HG02973 (cell line): Measurements from ENCODE around the gene TXNIP.
"Not testable (repeated sequence)": the region's sequence is repeated elsewhere in the genome, so short reads cannot be mapped to it uniquely, and the experiment has no call there.

Experiments used
- ATAC-seq: cut with Tn5 transposase; IDR thresholded peaks from one replicate; pipeline ENCODE4 v1.9.1; 2021; ENCODE audit warnings: moderate library complexity; ENCODE audit not compliant: unreplicated experiment

Gene TXNIP, protein sequence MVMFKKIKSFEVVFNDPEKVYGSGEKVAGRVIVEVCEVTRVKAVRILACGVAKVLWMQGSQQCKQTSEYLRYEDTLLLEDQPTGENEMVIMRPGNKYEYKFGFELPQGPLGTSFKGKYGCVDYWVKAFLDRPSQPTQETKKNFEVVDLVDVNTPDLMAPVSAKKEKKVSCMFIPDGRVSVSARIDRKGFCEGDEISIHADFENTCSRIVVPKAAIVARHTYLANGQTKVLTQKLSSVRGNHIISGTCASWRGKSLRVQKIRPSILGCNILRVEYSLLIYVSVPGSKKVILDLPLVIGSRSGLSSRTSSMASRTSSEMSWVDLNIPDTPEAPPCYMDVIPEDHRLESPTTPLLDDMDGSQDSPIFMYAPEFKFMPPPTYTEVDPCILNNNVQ

DNA sequence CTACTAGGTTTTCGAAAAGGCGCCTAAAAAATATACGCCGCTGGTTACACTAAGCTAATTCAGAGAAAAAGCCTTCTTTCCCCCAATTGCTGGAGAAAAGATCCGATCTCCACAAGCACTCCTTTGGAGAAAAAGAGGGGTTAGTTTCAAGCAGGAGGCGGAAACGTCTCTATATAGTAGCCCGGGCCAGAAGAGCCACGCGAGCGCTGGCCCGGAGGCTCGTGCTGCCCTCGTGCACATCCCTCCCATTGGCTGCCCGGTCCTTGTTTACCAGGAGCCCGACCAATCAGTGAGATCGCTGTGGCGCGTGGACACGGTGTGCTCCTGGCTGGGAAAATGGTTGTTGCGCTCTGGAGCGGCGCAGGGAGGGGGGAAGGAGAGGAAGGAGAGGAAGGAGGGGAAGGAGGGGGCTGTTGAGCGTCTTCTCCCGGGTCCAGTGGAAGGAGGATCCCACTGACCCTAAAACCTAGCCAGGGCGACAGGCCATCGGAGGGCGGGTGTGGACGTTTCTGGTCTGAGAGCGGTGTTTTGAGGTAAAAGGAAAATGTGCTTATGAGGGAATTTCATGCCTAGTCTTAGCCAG, at the start of gene TXNIP:
TSS of gene TXNIP (minus strand) at position 147 of the 583 bp plus-strand sequence. CDS start 313 bp downstream, outside the sequence.
- ATAC-seq, result peak; percentile 84

DNA sequence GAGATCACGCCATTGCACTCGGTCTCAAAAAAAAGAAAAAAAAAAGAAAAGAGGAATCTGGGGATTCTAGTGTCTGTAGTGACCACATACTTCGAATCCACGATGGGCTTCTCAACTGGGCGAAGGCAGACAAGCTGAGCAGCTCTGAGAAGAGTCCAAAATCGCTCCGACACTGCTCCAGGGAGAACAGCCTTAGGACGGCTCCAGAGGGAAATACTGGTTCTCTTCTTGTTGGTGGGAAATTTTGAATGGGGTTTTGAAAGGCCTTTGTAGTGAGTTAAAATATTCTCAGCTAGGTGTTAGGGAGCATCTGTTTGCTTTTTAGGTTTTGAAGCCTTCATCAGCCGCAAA, 43.4 kb upstream of the TXNIP start:
- no peak for ATAC-seq

DNA sequence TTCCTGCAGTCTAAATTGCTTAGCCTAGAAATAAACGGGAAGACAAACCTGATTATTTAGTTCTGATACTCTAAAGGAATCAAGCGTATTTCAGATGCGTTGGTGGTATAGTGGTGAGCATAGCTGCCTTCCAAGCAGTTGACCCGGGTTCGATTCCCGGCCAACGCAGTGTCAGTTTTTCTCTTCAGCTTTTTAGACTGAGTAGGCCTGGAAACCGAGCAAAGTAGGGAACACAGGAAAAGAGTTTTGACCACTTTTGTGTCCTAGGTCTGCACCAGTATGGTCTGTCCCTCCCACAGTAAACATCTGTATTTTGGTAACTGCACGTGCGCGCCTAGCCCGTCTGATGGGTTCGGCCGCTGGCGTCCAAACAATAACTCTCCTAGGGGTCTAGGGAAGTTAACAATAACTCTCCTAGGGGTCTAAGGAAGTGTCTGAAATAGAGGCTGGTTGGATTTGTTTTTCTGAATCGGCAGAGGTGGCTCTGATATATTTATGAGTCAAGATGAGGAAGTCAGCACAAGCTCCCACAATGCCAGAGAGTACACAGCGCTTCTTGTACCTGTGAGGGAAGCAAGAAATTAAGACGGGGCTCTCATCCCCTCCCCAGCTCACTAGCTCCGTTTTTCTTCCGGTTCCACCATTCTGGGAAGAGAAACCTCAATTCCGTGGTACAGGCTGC, 40.7 kb upstream of the TXNIP start:
- ATAC-seq, result no peak

DNA sequence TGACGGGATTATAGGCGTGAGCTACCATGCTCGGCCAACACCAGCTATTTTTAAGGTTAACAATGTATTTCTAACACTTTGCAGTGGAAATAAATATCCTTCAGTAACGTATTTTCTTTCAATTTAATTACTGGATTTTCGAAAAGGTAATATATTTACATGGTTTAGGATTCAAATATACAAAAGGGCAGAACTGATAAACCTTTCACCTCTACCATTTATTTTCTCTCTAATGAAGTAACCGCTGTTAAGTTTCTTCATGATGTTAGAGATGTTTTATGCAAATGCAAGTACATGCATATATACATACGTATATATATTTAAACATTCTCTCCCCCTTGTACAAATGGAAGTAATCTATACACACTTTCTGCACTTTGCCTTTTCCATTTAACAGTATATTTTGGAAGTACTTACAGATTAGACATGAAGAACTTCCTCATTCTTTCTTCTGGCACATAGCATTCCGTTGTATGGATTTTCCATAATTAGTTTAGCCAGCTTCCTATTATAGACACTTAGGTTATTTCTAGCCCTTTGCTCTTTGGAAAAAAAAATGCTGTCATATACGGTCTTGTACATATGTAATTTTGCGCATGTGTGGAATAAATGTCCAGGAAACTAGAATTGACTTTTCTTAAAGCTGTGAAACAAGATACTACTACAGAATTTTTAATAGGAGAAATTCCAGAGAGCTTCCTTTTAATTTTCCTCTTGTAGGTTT, 40.0 kb upstream of the TXNIP start:
- no peak for ATAC-seq

DNA sequence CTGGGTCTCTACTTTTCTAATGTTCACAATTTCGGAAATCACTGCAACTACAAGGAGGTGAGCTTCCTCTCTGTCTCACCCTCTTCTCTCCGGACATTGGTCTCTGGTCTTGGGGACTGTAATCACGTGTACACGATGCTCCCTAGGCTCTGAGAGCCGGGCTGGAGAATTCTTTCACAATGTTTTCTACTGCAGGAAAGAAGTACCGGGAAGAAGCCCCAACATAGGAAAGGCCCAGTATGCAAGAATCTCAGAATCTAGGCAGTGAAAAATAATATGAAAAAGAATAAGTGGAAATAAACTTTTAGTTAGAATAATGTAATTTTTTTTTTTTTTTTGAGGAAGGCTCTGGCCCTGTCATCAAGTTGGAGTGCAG, 38.7 kb upstream of the TXNIP start:
- no peak for ATAC-seq

DNA sequence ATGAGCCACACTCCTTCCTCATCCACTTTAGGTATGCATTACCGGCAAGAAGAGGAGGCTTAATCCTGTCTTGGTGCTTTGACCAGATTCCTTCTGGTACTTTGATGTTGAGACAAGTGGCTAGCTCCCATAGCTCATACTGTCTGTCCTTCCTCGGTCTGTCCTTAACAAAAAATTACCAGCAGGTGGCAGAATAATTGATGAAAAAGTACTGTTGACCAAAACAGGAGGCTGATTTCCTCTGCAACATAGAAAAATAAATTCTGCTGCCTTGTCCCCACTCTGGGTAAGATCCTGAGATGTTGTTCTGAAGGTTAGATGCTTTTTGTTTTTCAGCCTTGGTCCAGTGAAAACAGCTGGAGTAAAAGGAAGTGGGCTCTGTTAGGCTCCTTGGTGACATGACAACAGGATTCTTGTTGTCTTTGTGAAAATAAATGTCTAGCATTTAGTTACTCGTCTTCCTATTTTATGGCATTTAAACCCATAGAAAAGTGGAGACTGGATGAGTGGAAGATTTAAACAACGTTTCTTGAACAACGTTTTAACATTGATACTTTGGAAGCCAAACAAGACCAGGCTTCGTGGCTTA, 36.3 kb upstream of the TXNIP start:
- no peak for ATAC-seq

DNA sequence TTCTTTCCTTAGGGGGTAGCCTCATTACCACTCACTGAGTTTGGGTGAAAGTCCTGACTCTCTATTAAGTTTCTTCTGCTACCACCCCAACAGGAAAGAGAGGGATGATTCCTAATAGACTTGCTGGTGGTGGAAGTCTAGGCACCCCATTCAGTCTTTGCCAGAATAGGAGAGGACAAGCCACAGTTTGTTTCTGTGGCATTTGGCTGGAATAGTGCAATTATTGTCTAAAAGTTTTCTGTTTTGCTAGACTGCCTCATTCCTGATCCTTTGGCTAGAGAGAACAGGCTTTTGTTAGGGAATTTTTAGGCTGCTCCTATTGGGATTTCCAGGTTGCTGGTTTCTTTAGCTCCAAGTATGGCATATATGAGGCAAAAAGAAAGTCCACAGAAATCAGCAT, 35.1 kb upstream of the TXNIP start:
- no peak for ATAC-seq

DNA sequence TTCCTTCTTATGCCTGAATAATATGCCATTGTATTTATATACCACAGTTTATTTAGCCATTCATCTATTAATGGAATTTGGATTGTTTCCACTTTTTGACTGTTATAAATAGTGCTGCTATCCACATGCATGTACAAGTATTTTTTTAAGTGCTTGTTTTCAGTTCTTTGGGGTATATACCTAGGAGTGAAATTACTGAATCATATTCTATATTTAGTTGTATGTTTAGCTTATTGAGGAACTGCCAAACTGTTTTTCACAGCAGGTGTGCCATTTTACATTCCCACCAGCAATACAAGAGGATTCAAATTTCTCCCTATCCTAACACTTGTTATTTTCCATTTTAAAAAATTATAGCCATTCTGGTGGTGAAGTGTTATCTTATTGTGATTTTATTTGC, 32.7 kb upstream of the TXNIP start:
- ATAC-seq, result no peak

DNA sequence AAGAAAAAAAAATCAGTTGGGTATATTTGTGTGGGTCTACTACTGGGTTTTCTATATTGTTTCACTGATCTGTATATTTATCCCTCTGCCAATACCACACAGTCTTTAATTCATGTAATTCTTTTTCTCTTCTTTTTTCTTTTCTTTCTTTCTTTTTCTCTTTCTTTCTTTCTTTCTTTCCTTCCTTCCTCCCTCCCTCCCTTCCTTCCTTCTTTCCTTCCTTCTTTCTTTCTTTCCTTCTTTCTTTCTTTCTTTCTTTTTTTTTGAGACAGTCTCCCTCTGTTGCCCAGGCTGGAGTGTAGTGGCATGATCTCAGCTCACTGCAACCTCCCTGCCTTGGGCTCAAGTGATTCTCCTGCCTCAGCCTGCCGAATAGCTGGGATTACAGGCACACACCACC, 30.3 kb upstream of the TXNIP start:
- ATAC-seq, result not testable (repeated sequence)

DNA sequence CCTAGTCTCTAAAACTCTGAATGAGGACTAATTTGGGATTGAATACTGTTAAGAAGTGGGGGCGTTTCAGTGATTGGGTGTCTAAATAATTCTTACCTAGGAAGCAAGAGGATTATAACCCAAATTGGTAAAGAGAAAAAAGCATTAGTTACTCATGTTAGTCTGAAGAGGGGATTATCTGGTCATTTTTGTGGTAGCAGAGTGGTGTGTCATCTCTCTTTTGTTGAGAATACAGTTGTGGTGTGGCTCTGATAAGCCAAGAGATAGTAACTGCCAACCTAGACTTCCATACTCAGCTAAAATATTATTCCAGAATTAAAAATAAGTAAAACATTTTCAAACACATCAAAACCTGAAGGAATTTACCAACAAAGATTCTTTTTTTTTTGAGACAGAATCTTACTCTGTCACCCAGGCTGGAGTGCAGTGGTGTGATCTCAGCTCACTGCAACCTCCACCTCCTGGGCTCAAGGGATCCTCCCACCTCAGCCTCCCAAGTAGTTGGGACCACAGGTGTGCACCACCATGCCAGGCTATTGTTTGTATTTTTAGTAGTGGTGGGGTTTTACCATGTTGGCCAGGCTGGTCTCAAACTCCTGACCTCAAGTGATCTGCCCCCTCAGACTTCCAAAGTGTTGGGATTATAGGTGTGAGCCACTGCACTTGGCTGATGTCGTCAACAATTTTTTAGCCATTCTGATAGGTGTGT, 29.6 kb upstream of the TXNIP start:
- ATAC-seq, result not testable (repeated sequence)

DNA sequence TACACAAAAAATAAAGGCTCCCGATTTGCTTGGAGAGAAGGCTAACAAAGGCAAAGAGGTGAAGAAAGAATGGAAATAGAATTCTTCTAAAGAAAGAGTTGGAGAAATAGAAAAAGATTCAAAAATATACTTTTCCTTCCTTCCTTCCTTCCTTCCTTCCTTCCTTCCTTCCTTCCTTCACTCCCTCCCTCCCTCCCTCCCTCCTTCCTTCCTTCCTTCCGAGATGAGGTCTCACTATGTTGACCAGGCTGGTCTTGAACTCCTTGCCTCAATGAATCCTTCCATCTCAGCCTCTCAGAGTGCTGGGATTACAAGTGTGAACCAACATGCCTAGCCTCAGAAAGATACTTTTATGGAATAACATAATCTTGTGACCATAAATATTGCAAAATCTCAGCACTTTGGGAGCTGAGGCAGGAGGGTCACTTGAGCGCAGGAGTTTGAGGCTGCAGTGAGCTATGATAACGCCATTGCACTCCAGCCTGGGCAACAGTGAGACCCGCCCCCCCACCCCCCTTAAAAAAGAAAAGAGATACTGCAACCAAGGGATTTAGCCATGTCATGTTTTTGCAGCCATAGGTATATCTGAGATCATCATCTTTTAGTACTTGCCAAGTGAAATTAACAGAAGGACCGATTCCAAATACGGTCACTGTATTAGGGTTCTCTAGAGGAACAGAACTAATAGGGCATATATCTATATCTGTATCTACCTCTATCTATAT, 26.2 kb upstream of the TXNIP start:
- no peak for ATAC-seq

DNA sequence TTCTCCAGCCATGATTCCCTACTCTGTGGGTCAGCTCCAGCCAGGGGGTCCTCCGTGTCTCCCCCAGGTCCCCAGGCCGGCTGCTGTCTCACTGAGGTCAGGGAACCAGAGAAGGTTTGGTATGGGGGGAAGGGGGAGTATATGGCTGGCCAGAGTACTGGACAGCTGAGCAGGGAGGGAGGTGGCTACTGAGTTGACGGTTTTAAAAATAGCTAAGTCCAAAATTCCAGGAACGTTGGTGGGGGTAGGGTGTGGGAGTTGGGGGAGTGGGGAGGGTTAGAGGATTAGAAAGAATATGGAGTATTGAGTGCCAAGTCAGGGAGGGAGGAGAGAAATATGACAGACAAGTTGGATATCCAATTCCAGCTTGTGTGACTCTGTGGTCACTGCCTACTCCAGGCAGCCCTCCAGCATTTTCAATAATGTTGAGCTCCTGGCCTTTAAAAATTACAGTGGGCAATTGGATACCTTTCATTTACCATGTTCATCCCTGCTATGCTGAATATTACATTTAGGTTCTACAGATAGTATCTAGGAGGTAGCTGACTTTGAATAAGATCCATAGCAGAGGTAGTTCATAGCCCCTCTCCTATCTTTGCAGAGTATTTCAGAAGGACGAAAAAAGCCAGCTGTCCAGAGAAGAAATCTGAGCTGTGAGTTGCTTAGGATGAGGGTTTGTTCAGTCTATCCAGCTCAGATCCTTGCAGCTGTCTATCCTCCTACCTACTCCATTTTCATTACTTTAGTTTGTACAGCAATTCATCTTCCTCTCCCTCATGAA, 25.4 kb upstream of the TXNIP start, which contains the start of gene HJV:
TSS of gene HJV (minus strand) at position 114 of the 781 bp plus-strand sequence. CDS start 1,504 bp downstream, outside the sequence.
- ATAC-seq, result no peak

DNA sequence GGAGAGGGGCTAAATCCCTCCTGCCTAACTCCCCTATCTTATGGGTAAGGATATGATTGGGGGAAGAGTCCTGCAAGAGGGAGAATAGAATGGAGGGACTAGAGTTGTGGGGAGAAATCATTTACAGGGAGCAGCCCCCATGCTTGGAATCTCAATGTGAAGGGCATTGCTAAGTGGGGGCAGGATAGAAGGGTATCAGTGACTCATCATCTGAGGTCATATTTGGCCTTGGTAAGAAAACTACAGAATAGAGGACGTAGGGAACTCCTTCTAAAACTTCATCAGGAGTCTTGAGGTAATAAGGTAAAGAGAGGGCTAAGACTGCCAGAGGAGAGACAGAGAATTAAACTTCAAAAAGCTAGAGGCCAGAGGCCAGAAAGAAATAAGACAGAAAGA, 24.7 kb upstream of the TXNIP start:
- ATAC-seq, result no peak

DNA sequence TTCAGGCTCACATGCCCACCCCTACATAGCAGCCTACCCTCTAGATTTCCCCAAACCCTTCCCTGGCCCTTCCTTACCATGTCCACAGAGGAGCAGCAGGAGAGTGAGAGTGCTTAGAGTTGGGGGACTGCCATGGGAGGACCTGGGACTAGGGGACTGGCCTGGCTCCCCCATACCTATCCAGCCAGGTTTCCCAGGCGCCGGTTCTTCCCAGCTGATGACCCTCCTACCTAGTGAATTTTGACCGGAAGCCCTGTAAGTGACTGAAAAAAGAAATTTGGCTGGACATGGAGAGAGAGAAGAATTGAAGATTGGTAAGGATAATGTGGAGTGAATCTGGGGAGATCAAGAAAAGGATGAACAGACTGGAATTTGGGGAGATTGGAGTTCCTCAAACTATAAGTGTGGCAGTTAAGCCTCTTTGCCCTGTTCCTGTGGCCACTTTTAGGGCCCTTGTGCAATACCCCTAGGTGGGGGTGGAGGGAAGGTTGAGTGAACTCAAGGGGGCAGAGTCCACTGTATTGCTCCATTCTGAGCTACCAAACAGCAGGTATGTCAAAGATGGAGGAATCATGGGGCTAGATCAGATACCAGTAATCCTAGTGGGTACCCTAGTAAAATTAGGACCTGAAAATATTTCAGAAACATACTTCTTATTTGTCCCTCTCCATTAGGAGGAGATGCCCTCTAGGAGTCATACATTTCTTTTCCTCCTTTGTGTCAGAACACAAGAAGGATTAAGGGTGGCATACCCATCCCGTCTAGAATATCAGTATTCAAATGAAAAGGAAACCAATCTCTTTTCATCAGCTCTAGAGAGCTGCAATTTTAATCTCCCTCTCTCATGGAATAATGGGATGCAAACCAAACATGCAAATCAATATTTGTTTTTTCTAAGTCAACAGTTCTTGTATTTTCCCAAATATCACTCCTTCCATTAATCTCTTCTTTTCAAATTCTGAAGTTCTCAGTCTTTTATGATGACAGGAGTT, 24.0 kb upstream of the TXNIP start:
- no peak for ATAC-seq

DNA sequence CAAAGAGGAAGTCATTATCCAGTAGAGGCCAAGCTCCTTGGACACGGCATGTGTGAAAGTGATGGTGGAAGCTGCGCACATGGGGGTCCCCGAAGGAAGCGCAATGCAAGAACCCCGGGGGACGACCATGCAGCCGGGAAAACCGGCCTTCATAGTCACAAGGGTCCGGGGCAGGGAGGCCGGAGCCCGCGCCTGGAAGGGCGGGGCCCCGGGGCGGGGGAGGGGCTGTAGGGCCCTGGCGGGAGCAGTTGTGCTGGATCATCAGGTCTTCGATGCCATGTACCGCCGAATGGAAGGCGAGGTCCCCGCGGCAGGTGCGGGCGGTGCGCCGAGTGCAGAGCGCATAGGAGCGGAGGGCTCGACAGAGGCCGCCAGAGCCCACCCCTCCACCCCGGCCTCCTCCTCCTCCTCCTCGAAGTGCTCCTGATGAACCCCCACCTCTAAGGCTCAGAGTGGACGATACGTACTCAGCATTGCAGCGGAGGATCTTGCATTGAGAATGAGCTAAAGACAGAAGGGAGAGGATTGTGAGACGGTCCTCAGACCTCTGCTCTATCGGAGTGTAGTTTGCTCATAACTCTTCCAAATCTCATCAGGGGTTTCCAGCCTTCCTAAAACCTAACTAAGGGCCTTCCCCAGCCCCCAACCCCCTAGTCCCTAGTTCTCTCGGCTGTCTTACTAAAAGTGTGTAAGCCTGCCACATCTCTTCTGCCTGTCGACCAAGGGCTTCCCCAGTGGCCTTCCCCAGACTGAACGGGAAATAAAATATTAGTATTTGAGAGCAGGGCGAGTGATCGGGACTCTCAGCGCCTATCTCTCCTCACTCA, 23.1 kb upstream of the TXNIP start:
- ATAC-seq, result no peak

DNA sequence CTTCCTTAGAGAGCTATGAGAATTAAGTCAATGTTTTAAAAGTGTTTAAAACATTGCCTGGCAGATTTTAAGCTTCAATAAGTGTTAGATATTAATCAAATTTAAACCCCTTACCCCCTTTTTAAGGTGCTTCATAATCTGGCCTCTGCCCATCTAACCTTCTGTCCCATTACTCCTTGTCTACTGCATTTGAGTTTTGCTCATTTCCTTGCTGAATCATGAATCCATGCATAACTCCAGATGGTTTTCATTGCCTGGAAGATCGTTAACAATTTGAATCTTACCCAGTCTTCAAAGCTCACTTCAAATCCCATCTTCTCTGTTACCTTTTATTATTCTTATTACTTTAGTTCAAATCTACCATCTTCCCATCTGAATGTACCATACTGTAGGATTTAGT, 20.5 kb upstream of the TXNIP start:
- ATAC-seq, result no peak

DNA sequence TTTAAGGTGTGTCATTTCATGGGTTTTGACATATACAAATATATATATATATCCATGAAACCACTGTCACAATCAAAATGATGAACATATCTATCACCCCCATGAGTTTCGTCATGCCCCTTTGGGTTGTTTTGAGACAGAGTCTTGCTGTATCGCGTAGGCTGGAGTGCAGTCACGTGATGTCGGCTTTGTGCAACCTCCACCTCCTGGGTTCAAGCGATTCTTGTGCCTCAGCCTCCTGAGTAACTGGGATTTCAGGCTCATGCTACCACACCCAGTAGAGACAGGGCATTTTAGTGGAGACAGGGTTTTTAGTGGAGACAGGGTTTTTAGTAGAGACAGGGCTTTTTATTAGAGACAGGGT, 17.2 kb upstream of the TXNIP start:
- no peak for ATAC-seq
